Measurements from ENCODE around the gene CFAP410. TPM values are rescaled to one million over a fixed set of nuclear protein-coding genes. Genes with fewer than 3 reads are reported as not detected.

The CFAP410 gene
- total RNA-seq, 1 donor from 2014 or later, result 10.4 TPM

- no peak for FAIRE-seq
- H3K4me1 Mint-ChIP-seq (ENCODE audit: low read depth, unreplicated experiment), result no peaks in the 10 kb centered on the region
Observed at GRCh38 chr21:44314561-44314960, 24.6 kb downstream of the CFAP410 start.

GRCh38 chr21:44314128-44314527 lies 25.1 kb downstream of the CFAP410 start:
- no peak overlapping the region for H3K4me3 Mint-ChIP-seq (ENCODE audit: unreplicated experiment)
- no peak overlapping the region for H3K4me3 ChIP-seq (ENCODE audit: insufficient read depth, low read depth, low read length)
- no peaks in the 10 kb centered on the region for H3K79me2 ChIP-seq (ENCODE audit: insufficient read depth, low read length)
- H3K4me1 Mint-ChIP-seq (ENCODE audit: low read depth, unreplicated experiment), result no peaks in the 10 kb centered on the region
- no peak for FAIRE-seq
- H3K27ac ChIP-seq (ENCODE audit: low read depth, low read length), result no peak overlapping the region
- H3K4me1 ChIP-seq (ENCODE audit: insufficient read depth, low read length), result no peaks in the 10 kb centered on the region
- no peaks in the 10 kb centered on the region for H3K27me3 ChIP-seq (ENCODE audit: insufficient read depth, low read length)
- H3K9ac ChIP-seq (ENCODE audit: low read length), result no peak overlapping the region
- H3K27me3 Mint-ChIP-seq (ENCODE audit: low read depth, unreplicated experiment), result no peaks in the 10 kb centered on the region
- no peak overlapping the region for H3K27ac Mint-ChIP-seq (ENCODE audit: unreplicated experiment)
- H4K20me1 ChIP-seq (ENCODE audit: insufficient read depth, low read length), result peaks cover 17% of the 10 kb centered on the region
- no peak overlapping the region for H2AFZ ChIP-seq (ENCODE audit: low read depth, low read length)
- no peaks in the 10 kb centered on the region for H3K9me3 ChIP-seq (ENCODE audit: insufficient read depth, low read depth, low read length)
- H3K4me2 ChIP-seq (ENCODE audit: low read length), result no peak overlapping the region
- H3K36me3 ChIP-seq (ENCODE audit: insufficient read depth, low read length), result peaks cover 5% of the 10 kb centered on the region
- peaks cover 4% of the 10 kb centered on the region for H3K36me3 Mint-ChIP-seq (ENCODE audit: low read depth, unreplicated experiment)
- DNase-seq (ENCODE audit: low read depth), result no peak
- no peaks in the 10 kb centered on the region for H3K9me3 Mint-ChIP-seq (ENCODE audit: unreplicated experiment)
- TF ChIP-seq CTCF (IDR thresholded peaks at IDR 0.05; ENCODE audit: insufficient read depth, low read depth, low read length), result no peak
- TF ChIP-seq EZH2 (IDR thresholded peaks at IDR 0.05; ENCODE audit: insufficient read depth, low read length), result no peak

More at GRCh38 chr21:44314561-44314960, 24.6 kb downstream of the CFAP410 start:
- Histone ChIP-seq H4K20me1 (ENCODE audit: insufficient read depth, low read length) (peaks cover 12% of the 10 kb centered on the region), H3K4me2 (ENCODE audit: low read length) (no peak overlapping the region), H3K27ac (ENCODE audit: low read depth, low read length) (no peak overlapping the region), H3K79me2 (ENCODE audit: insufficient read depth, low read length) (no peaks in the 10 kb centered on the region), H2AFZ (ENCODE audit: low read depth, low read length) (no peak overlapping the region), H3K27me3 (ENCODE audit: insufficient read depth, low read length) (no peaks in the 10 kb centered on the region), H3K4me1 (ENCODE audit: insufficient read depth, low read length) (no peaks in the 10 kb centered on the region), H3K9me3 (ENCODE audit: insufficient read depth, low read depth, low read length) (no peaks in the 10 kb centered on the region), H3K9ac (ENCODE audit: low read length) (no peak overlapping the region), H3K36me3 (ENCODE audit: insufficient read depth, low read length) (peaks cover 5% of the 10 kb centered on the region), H3K4me3 (ENCODE audit: insufficient read depth, low read depth, low read length) (no peak overlapping the region)
- DNase-seq (ENCODE audit: low read depth), result no peak
- no peak overlapping the region for H3K4me3 Mint-ChIP-seq (ENCODE audit: unreplicated experiment)
- H3K27me3 Mint-ChIP-seq (ENCODE audit: low read depth, unreplicated experiment), result no peaks in the 10 kb centered on the region
- peaks cover 6% of the 10 kb centered on the region for H3K36me3 Mint-ChIP-seq (ENCODE audit: low read depth, unreplicated experiment)
- H3K9me3 Mint-ChIP-seq (ENCODE audit: unreplicated experiment), result no peaks in the 10 kb centered on the region
- no peak overlapping the region for H3K27ac Mint-ChIP-seq (ENCODE audit: unreplicated experiment)
- TF ChIP-seq CTCF (IDR thresholded peaks at IDR 0.05; ENCODE audit: insufficient read depth, low read depth, low read length), result no peak
- no peak for TF ChIP-seq EZH2 (IDR thresholded peaks at IDR 0.05; ENCODE audit: insufficient read depth, low read length)

- H3K27me3 ChIP-seq (ENCODE audit: insufficient read depth, low read length), result no peaks in the 10 kb centered on the region
- H3K79me2 ChIP-seq (ENCODE audit: insufficient read depth, low read length), result no peaks in the 10 kb centered on the region
- Mint-ChIP-seq H3K36me3 (ENCODE audit: low read depth, unreplicated experiment) (peaks cover 4% of the 10 kb centered on the region), H3K27ac (ENCODE audit: unreplicated experiment) (no peak overlapping the region), H3K4me1 (ENCODE audit: low read depth, unreplicated experiment) (no peaks in the 10 kb centered on the region), H3K9me3 (ENCODE audit: unreplicated experiment) (no peaks in the 10 kb centered on the region), H3K27me3 (ENCODE audit: low read depth, unreplicated experiment) (no peaks in the 10 kb centered on the region), H3K4me3 (ENCODE audit: unreplicated experiment) (no peak overlapping the region)
- H3K4me2 ChIP-seq (ENCODE audit: low read length), result no peak overlapping the region
- no peak for DNase-seq (ENCODE audit: low read depth)
- H3K9ac ChIP-seq (ENCODE audit: low read length), result no peak overlapping the region
- TF ChIP-seq EZH2 (IDR thresholded peaks at IDR 0.05; ENCODE audit: insufficient read depth, low read length), result no peak
- TF ChIP-seq CTCF (IDR thresholded peaks at IDR 0.05; ENCODE audit: insufficient read depth, low read depth, low read length), result no peak
- H2AFZ ChIP-seq (ENCODE audit: low read depth, low read length), result no peak overlapping the region
- H3K9me3 ChIP-seq (ENCODE audit: insufficient read depth, low read depth, low read length), result no peaks in the 10 kb centered on the region
- no peak for FAIRE-seq
- H3K4me3 ChIP-seq (ENCODE audit: insufficient read depth, low read depth, low read length), result no peak overlapping the region
- H3K27ac ChIP-seq (ENCODE audit: low read depth, low read length), result no peak overlapping the region
- H3K36me3 ChIP-seq (ENCODE audit: insufficient read depth, low read length), result peaks cover 5% of the 10 kb centered on the region
- H4K20me1 ChIP-seq (ENCODE audit: insufficient read depth, low read length), result peaks cover 21% of the 10 kb centered on the region
- no peaks in the 10 kb centered on the region for H3K4me1 ChIP-seq (ENCODE audit: insufficient read depth, low read length)
Observed at GRCh38 chr21:44313451-44313850, 25.7 kb downstream of the CFAP410 start.

All from astrocyte (in vitro differentiated cells and primary cell).